ENCODE data around the gene D2HGDH. TPM values are rescaled to one million over a fixed set of nuclear protein-coding genes. Genes with fewer than 3 reads are reported as not detected.
A peak's percentile ranks its signal among the peaks of the same experiment; 100 is the strongest.

Gene D2HGDH
- total and polyA plus RNA-seq, 2 of the 13 experiments (the other 11 are each of a cell fraction or from before 2014, with no cell fraction given): 19.2 to 20.3 TPM

DNA sequence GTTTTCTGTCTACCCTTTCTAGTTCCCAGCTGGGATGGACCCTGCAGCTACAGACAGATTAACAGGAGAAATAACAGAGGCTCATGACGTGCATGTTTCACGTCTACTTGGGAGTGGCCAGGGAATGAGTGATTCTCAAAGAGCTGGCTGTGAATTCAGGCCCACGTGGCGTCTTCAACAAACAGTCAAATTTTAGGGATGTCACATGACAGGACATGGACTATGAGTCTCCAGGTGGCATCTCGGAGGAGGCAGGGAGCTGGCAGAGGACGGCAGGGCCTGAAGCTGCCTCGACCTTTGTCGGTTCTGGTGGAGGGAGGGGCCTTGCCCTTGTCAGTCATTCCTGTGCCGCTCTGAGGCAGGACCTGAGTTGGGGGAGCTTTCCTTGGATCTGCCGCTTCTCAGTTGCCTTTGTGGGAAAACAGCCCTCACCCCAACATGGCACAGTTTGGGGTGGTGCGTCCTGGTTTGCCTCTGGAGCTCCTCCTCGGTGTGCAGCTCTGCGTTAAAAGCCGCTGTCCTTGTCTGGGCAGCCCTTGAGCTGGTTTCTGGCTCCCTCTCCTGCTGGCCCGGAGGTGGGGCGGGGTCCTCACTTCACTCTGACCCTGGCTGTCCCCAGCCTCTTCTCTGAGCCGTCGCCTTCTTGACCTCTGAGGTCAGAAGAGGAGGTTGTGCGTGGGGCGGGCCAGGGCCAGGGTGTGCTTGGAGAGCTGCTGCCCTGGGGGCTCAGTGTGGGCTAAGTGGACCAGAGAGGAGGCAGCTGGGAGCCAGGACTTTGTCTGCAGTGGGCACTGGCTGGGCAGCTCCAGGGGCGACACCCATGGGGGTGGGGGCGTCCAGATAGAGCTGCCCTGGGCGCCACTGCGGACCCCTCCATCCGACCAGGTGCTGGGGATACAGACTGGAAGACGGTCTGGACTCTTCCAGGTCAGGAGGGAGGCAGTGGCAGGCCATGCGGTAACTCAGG lies 30.1 kb downstream of the D2HGDH start:
- H3K9me3 ChIP-seq (ENCODE audit: low read length): no peaks in the 10 kb centered on the region
- no peak overlapping the region for H2AFZ ChIP-seq (ENCODE audit: low read length)
- H3K36me3 ChIP-seq (replicated peaks in 1 of 2; ENCODE audit: control insufficient read depth in 1 of 2, insufficient read depth in 2 of 2, low read length in 2 of 2): no peaks in the 10 kb centered on the region; a peak in 1 of 5 replicates
- no peak overlapping the region for H3K4me2 ChIP-seq (ENCODE audit: low read depth, low read length)
- H3K27me3 ChIP-seq (ENCODE audit: control insufficient read depth in 1 of 2, insufficient read depth in 2 of 2, low read length in 2 of 2): no peaks in the 10 kb centered on the region
- no TSS peak for BruUV-seq (replicated peaks)
- no peaks in the 10 kb centered on the region for H3K79me2 ChIP-seq (ENCODE audit: insufficient read depth, low read length)
- CTCF ChIA-PET (ENCODE audit: low intra/inter-chr PET ratio, low total read pairs): no interaction called here
- no peaks in the 10 kb centered on the region for H4K20me1 ChIP-seq (ENCODE audit: insufficient read depth, low read length)
- intact Hi-C loops (cut with micrococcal nuclease; ENCODE audit: unreplicated experiment): no loop called here
- ATAC-seq (peak; percentile 25), DNase-seq (ENCODE audit: low spot score) (no peak), FAIRE-seq (no peak)
- no peak overlapping the region for H3K4me3 ChIP-seq (replicated peaks in 1 of 3; ENCODE audit: insufficient read depth in 1 of 3, low read depth in 2 of 3, low read length in 3 of 3)
- no peak overlapping the region for H3K9ac ChIP-seq (ENCODE audit: insufficient read depth, low read depth, low read length)
- in situ Hi-C loops (cut with HindIII; ENCODE audit: extremely low pct_ligation_motif_present, low pct_unique_long_range_greater_than_20kb): no loop called here
- WGBS (ENCODE audit: low lambda C conversion rate): 76% methylated on average over 27 of the region's 27 CpGs
- peaks cover 15% of the 10 kb centered on the region for H3K4me1 ChIP-seq (ENCODE audit: insufficient read depth, low read length)
- POLR2A ChIA-PET: interaction anchor here (0.6 to 5.2 kb wide), 4 partner anchors 8 to 44 kb away, joined by 3 to 37 read pairs (median 4); partner anchors contain the start of gene NEU4
- no peak overlapping the region for H3K27ac ChIP-seq (ENCODE audit: extremely low read length, insufficient read depth, low read length)
- TF ChIP-seq, protein P1, sequence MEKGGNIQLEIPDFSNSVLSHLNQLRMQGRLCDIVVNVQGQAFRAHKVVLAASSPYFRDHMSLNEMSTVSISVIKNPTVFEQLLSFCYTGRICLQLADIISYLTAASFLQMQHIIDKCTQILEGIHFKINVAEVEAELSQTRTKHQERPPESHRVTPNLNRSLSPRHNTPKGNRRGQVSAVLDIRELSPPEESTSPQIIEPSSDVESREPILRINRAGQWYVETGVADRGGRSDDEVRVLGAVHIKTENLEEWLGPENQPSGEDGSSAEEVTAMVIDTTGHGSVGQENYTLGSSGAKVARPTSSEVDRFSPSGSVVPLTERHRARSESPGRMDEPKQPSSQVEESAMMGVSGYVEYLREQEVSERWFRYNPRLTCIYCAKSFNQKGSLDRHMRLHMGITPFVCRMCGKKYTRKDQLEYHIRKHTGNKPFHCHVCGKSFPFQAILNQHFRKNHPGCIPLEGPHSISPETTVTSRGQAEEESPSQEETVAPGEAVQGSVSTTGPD (CRISPR knock-in tag; IDR thresholded peaks at IDR 0.05): no peak
- TF ChIP-seq ZNF878 (CRISPR knock-in tag; IDR thresholded peaks at IDR 0.05) (no peak), BRF2 (CRISPR knock-in tag; IDR thresholded peaks at IDR 0.05) (no peak), RARG (CRISPR knock-in tag; IDR thresholded peaks at IDR 0.05; ENCODE audit: low read depth) (no peak), ZNF607 (CRISPR knock-in tag; IDR thresholded peaks at IDR 0.05; ENCODE audit: borderline replicate concordance) (no peak), GATA4 (IDR thresholded peaks at IDR 0.05; ENCODE audit: borderline replicate concordance, low read depth) (no peak), ZNF484 (CRISPR knock-in tag; IDR thresholded peaks at IDR 0.05; ENCODE audit: borderline replicate concordance, low read depth) (no peak), SIN3B (IDR thresholded peaks at IDR 0.05; ENCODE audit: low read length) (no peak), ZXDC (CRISPR knock-in tag; IDR thresholded peaks at IDR 0.05) (no peak)
- TF ChIP-seq, protein P2, sequence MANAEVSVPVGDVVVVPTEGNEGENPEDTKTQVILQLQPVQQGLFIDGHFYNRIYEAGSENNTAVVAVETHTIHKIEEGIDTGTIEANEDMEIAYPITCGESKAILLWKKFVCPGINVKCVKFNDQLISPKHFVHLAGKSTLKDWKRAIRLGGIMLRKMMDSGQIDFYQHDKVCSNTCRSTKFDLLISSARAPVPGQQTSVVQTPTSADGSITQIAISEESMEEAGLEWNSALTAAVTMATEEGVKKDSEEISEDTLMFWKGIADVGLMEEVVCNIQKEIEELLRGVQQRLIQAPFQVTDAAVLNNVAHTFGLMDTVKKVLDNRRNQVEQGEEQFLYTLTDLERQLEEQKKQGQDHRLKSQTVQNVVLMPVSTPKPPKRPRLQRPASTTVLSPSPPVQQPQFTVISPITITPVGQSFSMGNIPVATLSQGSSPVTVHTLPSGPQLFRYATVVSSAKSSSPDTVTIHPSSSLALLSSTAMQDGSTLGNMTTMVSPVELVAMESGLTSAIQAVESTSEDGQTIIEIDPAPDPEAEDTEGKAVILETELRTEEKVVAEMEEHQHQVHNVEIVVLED (CRISPR knock-in tag; IDR thresholded peaks at IDR 0.05; ENCODE audit: borderline replicate concordance): no peak
- TF ChIP-seq, protein P3, sequence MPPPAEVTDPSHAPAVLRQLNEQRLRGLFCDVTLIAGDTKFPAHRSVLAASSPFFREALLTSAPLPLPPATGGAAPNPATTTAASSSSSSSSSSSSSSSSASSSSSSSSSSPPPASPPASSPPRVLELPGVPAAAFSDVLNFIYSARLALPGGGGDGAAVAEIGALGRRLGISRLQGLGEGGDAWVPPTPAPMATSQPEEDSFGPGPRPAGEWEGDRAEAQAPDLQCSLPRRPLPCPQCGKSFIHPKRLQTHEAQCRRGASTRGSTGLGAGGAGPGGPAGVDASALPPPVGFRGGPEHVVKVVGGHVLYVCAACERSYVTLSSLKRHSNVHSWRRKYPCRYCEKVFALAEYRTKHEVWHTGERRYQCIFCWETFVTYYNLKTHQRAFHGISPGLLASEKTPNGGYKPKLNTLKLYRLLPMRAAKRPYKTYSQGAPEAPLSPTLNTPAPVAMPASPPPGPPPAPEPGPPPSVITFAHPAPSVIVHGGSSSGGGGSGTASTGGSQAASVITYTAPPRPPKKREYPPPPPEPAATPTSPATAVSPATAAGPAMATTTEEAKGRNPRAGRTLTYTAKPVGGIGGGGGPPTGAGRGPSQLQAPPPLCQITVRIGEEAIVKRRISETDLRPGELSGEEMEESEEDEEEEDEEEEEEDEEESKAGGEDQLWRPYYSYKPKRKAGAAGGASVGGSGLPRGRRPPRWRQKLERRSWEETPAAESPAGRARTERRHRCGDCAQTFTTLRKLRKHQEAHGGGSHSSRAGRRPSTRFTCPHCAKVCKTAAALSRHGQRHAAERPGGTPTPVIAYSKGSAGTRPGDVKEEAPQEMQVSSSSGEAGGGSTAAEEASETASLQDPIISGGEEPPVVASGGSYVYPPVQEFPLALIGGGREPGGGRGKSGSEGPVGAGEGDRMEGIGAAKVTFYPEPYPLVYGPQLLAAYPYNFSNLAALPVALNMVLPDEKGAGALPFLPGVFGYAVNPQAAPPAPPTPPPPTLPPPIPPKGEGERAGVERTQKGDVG (CRISPR knock-in tag; IDR thresholded peaks at IDR 0.05; ENCODE audit: borderline replicate concordance): peak; percentile 67; the same call in 1 of the 2 replicates

All from HepG2 (cell line).